ENCODE measurements around the gene SLC16A12. TPM values are rescaled to one million over a fixed set of nuclear protein-coding genes. Genes with fewer than 3 reads are reported as not detected.

The SLC16A12 gene
- total and polyA plus RNA-seq, 2 donors (not counting 3 experiments of a cell fraction or from before 2014, with no cell fraction given): not detected

DNA sequence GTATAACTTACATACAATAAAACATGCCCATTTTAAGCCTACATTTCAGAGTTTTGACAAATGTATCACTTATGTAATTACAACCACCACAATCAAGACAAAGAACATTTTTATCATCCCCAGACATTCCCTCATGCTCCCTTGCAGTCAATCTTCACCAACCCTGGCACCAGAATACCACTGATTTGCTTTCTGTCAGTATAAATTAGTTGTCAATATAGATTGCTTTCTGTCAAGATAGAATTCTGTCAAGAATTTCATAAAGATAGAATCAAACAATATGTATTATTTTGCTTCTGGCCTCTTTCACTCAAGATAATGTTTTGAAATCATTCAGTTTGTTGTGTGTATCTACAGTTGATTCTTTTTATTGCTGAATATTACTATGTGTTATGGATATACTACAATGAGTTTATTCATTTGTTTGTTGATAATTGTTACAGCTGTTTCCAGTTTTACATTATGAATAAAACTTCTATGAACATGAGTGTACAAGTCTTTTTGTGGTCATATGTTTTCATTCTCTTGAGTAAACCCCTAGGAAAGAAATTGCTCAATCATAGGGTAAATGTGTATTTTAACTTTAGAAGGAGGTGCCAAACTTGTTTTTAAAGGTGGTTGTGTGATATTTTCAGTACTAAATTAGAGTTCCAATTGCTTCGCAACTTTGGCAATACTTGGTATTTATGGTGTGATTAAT lies 64.1 kb downstream of the SLC16A12 start:
- intact Hi-C loops (cut with micrococcal nuclease): no loop called here
- no peaks in the 10 kb centered on the region for H3K79me2 ChIP-seq (ENCODE audit: control insufficient read depth, insufficient read depth, low read length)
- H3K4me1 ChIP-seq (ENCODE audit: control insufficient read depth, extremely low read depth, insufficient read depth, low read length): peaks cover 13% of the 10 kb centered on the region
- ChIA-PET POLR2A (no interaction called here), CTCF (no interaction called here)
- no TSS peak for BruUV-seq (replicated peaks)
- no peak overlapping the region for H3K4me3 ChIP-seq (replicated peaks in 1 of 3; ENCODE audit: insufficient read depth in 1 of 3, low read depth in 1 of 3, low read length in 3 of 3)
- DNase-seq (ENCODE audit: low read depth, low spot score): no peak
- H3K9me1 ChIP-seq (replicated peaks; ENCODE audit: control insufficient read depth, extremely low read depth, insufficient read depth, low read length): no peaks in the 10 kb centered on the region
- H3K36me3 ChIP-seq (ENCODE audit: control insufficient read depth in 2 of 2, extremely low read depth in 1 of 2, insufficient read depth in 2 of 2, low read length in 2 of 2): no peaks in the 10 kb centered on the region
- H2AFZ ChIP-seq (ENCODE audit: low read depth, low read length): no peak overlapping the region
- H3K27ac ChIP-seq (ENCODE audit: insufficient read depth, low read depth, low read length): no peak overlapping the region
- no peak overlapping the region for H3K4me2 ChIP-seq (ENCODE audit: insufficient read depth, low read length)
- dilution Hi-C loops (cut with MboI; ENCODE audit: extremely low pct_ligation_motif_present, low sequenced_read_pairs): no loop called here
- no peaks in the 10 kb centered on the region for H4K20me1 ChIP-seq (replicated peaks; ENCODE audit: control insufficient read depth, extremely low read depth, insufficient read depth, low read length)
- H3K27me3 ChIP-seq (ENCODE audit: control insufficient read depth in 2 of 2, insufficient read depth in 2 of 2, low read length in 2 of 2): no peaks in the 10 kb centered on the region
- H3K9me3 ChIP-seq (replicated peaks; ENCODE audit: control insufficient read depth, insufficient read depth, low read length): no peaks in the 10 kb centered on the region
- FAIRE-seq: no peak
- H3K9ac ChIP-seq (replicated peaks; ENCODE audit: extremely low read depth, insufficient read depth, low read length): no peak overlapping the region
- TF ChIP-seq MYC (IDR thresholded peaks at IDR 0.05; ENCODE audit: low read depth, low read length) (no peak), JUN (IDR thresholded peaks at IDR 0.05; ENCODE audit: borderline replicate concordance, insufficient read depth, insufficient read length, low read depth) (no peak), GATA2 (IDR thresholded peaks at IDR 0.05; ENCODE audit: insufficient read depth, insufficient read length, low read depth, low read length) (no peak), POLR2A (IDR thresholded peaks at IDR 0.05; ENCODE audit: low read depth, low read length) (no peak), FOS (IDR thresholded peaks at IDR 0.05; ENCODE audit: borderline replicate concordance, insufficient read depth, low read length) (no peak), EZH2 (IDR thresholded peaks at IDR 0.05; ENCODE audit: borderline replicate concordance, low read depth, low read length, severe bottlenecking) (no peak), POLR2AphosphoS5 (IDR thresholded peaks at IDR 0.05; ENCODE audit: insufficient read depth, low read depth, low read length) (no peak)
- TF ChIP-seq, protein P1, sequence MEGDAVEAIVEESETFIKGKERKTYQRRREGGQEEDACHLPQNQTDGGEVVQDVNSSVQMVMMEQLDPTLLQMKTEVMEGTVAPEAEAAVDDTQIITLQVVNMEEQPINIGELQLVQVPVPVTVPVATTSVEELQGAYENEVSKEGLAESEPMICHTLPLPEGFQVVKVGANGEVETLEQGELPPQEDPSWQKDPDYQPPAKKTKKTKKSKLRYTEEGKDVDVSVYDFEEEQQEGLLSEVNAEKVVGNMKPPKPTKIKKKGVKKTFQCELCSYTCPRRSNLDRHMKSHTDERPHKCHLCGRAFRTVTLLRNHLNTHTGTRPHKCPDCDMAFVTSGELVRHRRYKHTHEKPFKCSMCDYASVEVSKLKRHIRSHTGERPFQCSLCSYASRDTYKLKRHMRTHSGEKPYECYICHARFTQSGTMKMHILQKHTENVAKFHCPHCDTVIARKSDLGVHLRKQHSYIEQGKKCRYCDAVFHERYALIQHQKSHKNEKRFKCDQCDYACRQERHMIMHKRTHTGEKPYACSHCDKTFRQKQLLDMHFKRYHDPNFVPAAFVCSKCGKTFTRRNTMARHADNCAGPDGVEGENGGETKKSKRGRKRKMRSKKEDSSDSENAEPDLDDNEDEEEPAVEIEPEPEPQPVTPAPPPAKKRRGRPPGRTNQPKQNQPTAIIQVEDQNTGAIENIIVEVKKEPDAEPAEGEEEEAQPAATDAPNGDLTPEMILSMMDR (IDR thresholded peaks at IDR 0.05; ENCODE audit: extremely low read depth in 1 of 2, insufficient read depth in 1 of 2, low read depth in 1 of 2, low read length in 2 of 2): no peak
- TF ChIP-seq, protein P2, sequence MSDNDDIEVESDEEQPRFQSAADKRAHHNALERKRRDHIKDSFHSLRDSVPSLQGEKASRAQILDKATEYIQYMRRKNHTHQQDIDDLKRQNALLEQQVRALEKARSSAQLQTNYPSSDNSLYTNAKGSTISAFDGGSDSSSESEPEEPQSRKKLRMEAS (IDR thresholded peaks at IDR 0.05; ENCODE audit: insufficient read depth, insufficient read length): no peak

Data from endothelial cell of umbilical vein (primary cell).